ENCODE data around the gene ADAMTSL3. TPM values are rescaled to one million over a fixed set of nuclear protein-coding genes. Genes with fewer than 3 reads are reported as not detected.

The ADAMTSL3 gene
- total RNA-seq, 4 donors from 2014 or later = 2.0 to 11.3 (median 3.8) TPM

DNA sequence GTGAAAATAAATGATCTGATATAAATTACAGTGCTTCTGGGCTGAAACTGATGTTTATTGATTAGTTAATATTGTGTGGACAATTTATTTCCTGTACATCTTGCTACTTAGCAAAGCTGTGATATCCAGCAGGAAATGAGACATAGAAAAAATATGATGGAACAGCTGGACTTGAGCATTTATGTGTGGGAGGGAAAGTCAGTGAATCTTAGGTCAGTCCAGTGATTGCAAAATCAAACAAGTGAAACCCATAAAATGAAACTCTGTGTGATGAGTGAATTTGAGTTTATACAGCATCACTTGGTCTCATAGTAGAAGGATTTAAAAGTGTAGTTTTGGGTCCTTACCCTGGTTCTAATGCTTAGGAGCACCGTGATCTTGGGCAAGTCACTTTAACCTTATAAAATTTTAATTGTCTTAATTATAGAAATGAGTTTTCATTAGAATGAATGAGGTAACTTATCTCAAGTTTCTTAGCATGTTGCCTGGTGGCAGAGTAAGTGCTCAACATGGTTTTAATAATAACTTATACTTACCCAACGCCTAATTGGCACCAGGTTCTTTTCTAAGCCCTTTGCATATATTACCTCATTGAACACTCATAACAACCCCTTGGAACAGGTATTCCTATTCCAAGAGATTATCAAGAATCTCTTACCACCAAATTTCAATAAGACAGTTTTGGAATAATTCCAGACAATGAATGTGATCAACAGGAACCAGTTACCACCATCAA is 194.6 kb downstream of the ADAMTSL3 start:
- Histone ChIP-seq H3K9me3 (no peaks in the 10 kb centered on the region), H3K4me3 (no peak overlapping the region), H3K36me3 (no peaks in the 10 kb centered on the region), H3K27ac (no peak overlapping the region), H3K27me3 (no peaks in the 10 kb centered on the region), H3K4me1 (peaks cover 25% of the 10 kb centered on the region)
- 44% methylated on average over 2 of the region's 2 CpGs for WGBS
- peak in 1 of 3 donors; percentile 17 for TF ChIP-seq POLR2AphosphoS5 (IDR thresholded peaks at IDR 0.05)
- TF ChIP-seq, protein P1, sequence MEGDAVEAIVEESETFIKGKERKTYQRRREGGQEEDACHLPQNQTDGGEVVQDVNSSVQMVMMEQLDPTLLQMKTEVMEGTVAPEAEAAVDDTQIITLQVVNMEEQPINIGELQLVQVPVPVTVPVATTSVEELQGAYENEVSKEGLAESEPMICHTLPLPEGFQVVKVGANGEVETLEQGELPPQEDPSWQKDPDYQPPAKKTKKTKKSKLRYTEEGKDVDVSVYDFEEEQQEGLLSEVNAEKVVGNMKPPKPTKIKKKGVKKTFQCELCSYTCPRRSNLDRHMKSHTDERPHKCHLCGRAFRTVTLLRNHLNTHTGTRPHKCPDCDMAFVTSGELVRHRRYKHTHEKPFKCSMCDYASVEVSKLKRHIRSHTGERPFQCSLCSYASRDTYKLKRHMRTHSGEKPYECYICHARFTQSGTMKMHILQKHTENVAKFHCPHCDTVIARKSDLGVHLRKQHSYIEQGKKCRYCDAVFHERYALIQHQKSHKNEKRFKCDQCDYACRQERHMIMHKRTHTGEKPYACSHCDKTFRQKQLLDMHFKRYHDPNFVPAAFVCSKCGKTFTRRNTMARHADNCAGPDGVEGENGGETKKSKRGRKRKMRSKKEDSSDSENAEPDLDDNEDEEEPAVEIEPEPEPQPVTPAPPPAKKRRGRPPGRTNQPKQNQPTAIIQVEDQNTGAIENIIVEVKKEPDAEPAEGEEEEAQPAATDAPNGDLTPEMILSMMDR (IDR thresholded peaks at IDR 0.05) = no peak
- DNase-seq (ENCODE audit: low spot score in 2 of 2) = no peak

DNA sequence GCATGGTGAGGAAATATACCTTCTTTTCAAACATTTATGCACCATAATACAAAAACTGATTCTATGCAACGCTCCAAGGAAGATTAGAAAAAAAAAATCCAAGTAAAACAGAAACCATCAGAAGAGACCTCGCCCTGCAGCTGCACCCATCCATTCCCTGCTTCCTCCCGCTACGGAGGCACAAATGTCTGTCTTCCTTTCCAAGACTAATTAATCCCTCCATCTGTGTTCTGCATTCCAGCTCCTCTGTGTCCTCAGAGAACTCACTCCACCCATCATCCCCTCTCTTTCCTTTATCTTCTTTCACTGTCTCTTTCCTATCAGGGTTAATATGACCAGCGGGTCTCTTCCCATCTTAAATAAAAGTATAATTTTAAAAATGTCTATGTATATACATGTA is 196.1 kb downstream of the ADAMTSL3 start:
- Histone ChIP-seq H3K9me3 (no peaks in the 10 kb centered on the region), H3K4me1 (peaks cover 25% of the 10 kb centered on the region), H3K4me3 (no peak overlapping the region), H3K27ac (no peak overlapping the region), H3K27me3 (no peaks in the 10 kb centered on the region), H3K36me3 (no peaks in the 10 kb centered on the region)
- TF ChIP-seq POLR2AphosphoS5 (IDR thresholded peaks at IDR 0.05) (no peak), EP300 (IDR thresholded peaks at IDR 0.05) (no peak), POLR2A (IDR thresholded peaks at IDR 0.05) (no peak)
- TF ChIP-seq, protein P1 (IDR thresholded peaks at IDR 0.05) = no peak
- no peak for DNase-seq (ENCODE audit: low spot score in 2 of 2)
- 17% methylated on average over 5 of the region's 5 CpGs for WGBS

DNA sequence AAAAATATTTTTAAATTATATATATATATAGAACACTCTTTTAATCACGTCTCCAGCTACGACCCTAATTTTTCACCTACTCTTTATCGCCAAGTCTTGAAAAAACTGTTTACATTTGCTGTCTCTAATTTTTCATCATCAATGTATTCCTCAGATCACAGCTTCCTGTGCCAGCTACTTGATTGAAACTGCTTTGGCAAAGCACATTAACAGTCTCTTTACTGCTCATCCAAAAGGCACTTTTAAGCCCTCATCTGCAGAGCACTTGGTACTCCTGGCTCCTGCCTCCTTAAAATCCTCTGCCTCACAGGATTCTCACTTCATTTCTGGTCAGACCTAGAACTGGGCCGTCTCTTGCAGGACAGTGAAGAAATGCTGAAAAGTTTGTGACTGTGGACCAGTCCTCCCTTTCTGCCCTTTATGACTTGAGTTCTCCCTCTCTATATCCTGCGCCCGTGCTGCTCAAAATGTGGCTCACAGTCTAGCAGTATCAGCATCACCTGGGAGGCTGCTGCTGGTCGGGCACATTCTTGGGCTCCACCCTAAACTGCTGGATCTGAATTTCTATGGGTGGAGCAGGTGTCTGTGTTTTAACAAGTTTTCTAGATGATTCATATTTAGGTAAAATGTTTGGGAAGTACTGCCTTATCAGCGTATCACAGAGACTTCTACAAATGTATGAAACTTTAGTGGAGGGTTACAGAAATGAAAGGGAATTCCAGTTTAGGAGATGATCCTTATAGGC is 196.8 kb downstream of the ADAMTSL3 start:
- TF ChIP-seq EP300 (IDR thresholded peaks at IDR 0.05) (no peak), POLR2A (IDR thresholded peaks at IDR 0.05) (no peak), POLR2AphosphoS5 (IDR thresholded peaks at IDR 0.05) (no peak)
- TF ChIP-seq, protein P1 (IDR thresholded peaks at IDR 0.05) = no peak
- Histone ChIP-seq H3K27ac (no peak overlapping the region), H3K27me3 (no peaks in the 10 kb centered on the region), H3K9me3 (no peaks in the 10 kb centered on the region), H3K36me3 (no peaks in the 10 kb centered on the region), H3K4me3 (no peak overlapping the region), H3K4me1 (peaks cover 25% of the 10 kb centered on the region)
- DNase-seq (ENCODE audit: low spot score in 2 of 2) = no peak
- WGBS = 36% methylated on average over 8 of the region's 8 CpGs

DNA sequence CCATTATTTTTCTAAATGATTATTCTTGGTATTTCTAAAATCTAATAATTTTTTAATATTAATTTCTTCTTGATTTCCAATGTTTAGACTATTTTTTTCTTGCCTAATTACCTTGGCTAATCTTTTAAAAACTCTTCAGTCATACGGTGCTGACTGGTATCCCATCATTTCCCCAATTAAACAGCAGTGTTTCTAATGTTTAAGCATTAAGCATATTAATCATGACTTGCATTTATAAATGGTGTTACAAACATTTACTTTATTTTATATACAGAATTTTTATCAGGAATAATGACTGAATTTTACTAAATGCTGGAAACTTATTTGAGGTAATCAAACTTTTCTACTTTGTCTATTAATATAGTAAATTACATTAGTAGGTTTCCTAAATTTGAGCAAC is 199.3 kb downstream of the ADAMTSL3 start:
- H3K9me3 ChIP-seq = no peaks in the 10 kb centered on the region
- TF ChIP-seq POLR2A (IDR thresholded peaks at IDR 0.05) (no peak), POLR2AphosphoS5 (IDR thresholded peaks at IDR 0.05) (no peak), EP300 (IDR thresholded peaks at IDR 0.05) (no peak)
- TF ChIP-seq, protein P1 (IDR thresholded peaks at IDR 0.05) = no peak
- DNase-seq (ENCODE audit: low spot score in 2 of 2) = no peak
- no peaks in the 10 kb centered on the region for H3K36me3 ChIP-seq
- no peaks in the 10 kb centered on the region for H3K27me3 ChIP-seq
- no peak overlapping the region for H3K27ac ChIP-seq
- H3K4me3 ChIP-seq = no peak overlapping the region
- peaks cover 23% of the 10 kb centered on the region for H3K4me1 ChIP-seq
- WGBS = 84% methylated on average over 1 of the region's 1 CpG

DNA sequence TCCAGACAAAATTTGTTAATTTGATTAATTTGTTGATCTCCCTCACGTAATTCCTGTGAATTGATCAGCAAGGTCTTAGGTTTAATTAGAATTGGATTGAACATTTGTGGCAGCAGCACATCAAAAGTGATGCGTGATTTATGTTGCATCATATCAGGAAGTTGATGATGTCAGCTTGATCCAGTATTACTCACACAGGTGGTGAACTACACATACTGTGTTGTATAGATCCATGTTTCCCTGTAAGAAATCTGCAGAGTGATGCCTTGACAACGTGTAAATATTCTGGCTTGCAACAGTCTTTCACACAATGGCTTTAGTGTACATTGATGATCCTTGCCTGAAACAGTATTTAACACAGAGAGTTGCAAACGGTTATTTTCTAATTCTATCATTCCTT is 200.4 kb downstream of the ADAMTSL3 start:
- Histone ChIP-seq H3K4me3 (no peak overlapping the region), H3K36me3 (no peaks in the 10 kb centered on the region), H3K27ac (no peak overlapping the region), H3K27me3 (no peaks in the 10 kb centered on the region), H3K9me3 (no peaks in the 10 kb centered on the region), H3K4me1 (peaks cover 13% of the 10 kb centered on the region)
- TF ChIP-seq EP300 (IDR thresholded peaks at IDR 0.05) (no peak), POLR2A (IDR thresholded peaks at IDR 0.05) (no peak), POLR2AphosphoS5 (IDR thresholded peaks at IDR 0.05) (no peak)
- TF ChIP-seq, protein P1 (IDR thresholded peaks at IDR 0.05) = no peak
- no peak for DNase-seq (ENCODE audit: low spot score in 2 of 2)
- 47% methylated on average over 4 of the region's 4 CpGs for WGBS

All from suprapubic skin (tissue), 4 donors.